D721Med (cell line): ENCODE measurements around the gene DMXL1.

Experiments used
- DNase-seq: peaks from one replicate; pipeline ENCODE4 v3.0.0; 2011; ENCODE audit warnings: low spot score; ENCODE audit not compliant: insufficient read length
- FAIRE-seq: peaks from 2 replicates; lab custom pipeline; 2011; peaks lifted over from hg19 to GRCh38; lab: Jason Lieb, UNC
- TF ChIP-seq, protein P1 (sequence below): IDR thresholded peaks from 2 replicates; pipeline ENCODE4 v1.5.1; 2012; ENCODE audit warnings: mild to moderate bottlenecking, control low read depth; ENCODE audit not compliant: insufficient read depth; ENCODE audit errors: missing control alignments

Gene DMXL1

DNA sequence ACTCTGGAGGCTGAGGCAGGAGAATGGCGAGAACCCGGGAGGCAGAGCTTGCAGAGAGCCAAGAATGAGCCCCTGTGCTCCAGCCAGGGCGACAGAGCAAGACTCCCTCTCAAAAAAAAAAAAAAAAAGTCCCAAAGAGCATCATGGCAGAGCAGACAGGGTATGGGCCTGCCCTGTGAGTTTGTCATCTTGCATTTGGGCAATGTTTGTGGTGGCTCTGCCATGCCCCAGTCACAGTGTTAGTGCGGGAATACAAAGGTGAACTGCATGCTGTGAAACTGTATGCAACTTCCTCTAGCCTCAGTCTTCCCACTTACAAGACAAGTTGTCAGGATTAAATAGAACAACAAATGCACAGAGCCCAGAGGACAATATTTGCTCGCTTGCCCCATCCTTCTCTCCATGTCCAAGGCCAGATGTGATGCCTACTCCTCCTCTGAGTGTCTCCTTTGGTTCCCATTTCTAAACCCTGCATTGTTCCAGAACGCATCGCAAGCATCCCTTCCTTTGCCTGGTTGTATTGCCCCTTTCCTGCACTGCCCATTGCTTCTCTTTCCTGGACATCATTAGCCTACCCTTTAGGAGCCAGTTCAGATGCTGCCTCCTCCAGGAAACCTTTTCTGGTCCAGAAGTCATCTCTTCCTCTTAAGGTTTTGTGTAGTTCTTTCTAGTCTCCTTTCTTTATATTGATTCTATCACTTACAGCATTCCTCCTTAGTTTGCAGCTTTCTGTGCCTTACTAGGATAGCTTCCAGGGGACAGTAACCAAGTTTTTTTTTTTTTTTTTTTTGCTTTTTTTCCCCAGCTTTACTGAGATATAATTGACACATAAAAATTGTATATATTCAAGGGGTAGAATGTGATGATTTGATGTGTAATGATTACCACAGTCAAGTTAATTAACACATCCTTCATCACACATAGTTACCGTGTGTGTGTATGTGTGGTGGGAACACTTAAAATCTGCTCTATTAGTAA lies 215.9 kb downstream of the DMXL1 start:
- no peak for FAIRE-seq
- DNase-seq = no peak
- TF ChIP-seq, protein P1, sequence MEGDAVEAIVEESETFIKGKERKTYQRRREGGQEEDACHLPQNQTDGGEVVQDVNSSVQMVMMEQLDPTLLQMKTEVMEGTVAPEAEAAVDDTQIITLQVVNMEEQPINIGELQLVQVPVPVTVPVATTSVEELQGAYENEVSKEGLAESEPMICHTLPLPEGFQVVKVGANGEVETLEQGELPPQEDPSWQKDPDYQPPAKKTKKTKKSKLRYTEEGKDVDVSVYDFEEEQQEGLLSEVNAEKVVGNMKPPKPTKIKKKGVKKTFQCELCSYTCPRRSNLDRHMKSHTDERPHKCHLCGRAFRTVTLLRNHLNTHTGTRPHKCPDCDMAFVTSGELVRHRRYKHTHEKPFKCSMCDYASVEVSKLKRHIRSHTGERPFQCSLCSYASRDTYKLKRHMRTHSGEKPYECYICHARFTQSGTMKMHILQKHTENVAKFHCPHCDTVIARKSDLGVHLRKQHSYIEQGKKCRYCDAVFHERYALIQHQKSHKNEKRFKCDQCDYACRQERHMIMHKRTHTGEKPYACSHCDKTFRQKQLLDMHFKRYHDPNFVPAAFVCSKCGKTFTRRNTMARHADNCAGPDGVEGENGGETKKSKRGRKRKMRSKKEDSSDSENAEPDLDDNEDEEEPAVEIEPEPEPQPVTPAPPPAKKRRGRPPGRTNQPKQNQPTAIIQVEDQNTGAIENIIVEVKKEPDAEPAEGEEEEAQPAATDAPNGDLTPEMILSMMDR = no peak

DNA sequence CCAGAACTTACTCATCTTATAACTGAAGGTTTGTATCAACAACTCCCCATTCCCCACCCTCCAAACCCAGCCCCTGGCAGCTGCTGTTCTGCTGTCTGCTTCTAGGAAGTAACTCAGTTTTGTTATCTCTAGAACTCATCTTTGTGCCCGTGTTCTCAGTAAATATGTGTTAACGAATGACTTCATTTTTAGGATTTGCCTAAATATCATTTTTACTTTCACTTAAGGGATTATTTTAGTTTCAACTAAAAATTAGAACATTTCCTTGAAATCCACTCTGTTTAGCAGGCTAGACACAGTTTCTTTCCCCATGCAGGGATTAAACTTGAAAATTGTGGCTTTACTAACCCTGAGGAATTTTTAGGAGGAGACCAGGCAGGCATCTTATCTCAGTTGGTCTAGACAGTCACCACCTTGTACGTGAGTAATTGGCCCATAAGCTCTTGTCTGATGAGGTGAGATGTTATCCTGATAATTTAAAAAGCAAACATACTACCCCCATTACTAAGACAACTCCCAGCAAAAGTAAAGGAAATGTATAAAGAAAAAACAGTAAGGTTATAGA lies 216.7 kb downstream of the DMXL1 start:
- TF ChIP-seq, protein P1 = no peak
- no peak for DNase-seq
- FAIRE-seq = no peak

DNA sequence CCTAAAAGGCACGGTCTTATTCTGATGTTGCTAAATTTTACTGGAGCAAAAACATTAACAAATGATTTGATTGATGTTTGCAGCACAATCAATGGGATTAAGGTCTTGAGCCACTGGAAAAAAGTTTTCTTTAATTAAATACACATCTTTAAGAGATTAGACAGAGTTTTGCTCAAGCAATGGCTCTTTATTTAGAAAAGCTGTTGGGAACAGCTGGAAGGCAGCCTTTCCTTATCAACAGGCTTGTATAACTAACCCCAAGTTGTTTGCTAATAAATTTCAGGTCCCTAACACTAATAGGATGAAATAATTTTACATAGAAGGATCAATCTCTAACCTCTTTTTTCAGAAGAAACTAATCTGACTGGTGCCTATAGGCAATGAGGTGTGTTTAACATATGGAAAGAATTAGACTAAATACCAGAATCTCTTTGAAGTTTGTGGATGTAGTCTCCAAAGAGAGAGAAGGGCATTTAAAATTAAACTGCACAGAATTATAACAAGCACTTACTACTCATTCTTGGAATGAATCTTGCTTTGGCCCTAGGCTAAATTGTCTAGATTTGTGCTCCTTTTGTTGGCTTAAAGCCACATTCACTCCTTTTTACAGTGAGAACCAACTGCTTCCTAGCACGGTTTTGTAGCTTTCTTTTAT lies 217.6 kb downstream of the DMXL1 start:
- no peak for FAIRE-seq
- DNase-seq = no peak
- TF ChIP-seq, protein P1 = no peak

DNA sequence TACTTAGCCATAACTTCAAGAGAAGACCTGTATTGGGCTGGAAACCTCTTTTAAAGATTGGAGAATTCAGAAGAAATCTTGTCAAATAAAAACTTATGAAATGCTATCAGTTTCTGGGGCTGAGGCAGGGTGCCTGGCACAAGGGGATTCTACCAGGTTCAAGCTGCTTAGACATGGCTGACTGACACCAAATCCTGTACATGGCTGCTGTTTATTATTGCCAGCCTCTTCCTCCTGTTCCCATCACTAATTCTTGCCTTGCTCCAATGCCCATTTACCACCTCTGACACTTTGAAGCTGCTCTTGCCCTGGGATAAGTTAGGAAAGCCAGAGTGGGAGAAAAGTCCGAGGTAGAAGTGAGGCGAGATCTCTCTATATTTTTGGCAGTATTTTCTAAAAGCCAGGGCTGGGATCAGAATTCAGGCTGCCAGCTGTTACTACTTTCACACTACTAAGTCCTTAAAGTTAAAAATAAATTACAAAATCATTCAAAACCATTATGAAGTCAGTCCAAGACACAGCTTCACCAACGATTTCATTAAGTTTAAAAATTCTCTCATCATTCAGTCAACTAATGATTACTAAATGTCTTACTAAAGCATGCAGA lies 218.7 kb downstream of the DMXL1 start:
- no peak for FAIRE-seq
- DNase-seq = no peak
- TF ChIP-seq, protein P1 = no peak

DNA sequence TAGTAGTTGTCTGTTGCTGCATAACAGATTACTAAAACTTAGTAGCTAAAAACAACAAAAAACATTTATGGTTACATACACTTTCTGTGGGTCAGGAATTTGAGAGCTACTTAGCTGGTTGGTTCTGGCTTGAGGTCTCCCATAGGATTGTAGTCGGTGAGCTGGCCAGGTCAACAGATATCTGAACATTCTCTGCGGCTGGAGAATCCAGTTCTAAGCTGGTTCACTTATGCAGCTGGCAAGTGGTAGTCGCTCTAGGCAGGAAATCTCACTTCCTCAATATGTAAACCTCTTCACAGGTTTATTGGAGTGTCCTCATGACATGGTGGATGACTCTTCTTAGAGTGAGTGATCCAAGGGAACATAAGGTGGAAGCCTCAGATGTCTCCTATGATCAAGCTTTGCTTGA lies 219.3 kb downstream of the DMXL1 start:
- DNase-seq = no peak
- FAIRE-seq = no peak
- TF ChIP-seq, protein P1 = no peak

DNA sequence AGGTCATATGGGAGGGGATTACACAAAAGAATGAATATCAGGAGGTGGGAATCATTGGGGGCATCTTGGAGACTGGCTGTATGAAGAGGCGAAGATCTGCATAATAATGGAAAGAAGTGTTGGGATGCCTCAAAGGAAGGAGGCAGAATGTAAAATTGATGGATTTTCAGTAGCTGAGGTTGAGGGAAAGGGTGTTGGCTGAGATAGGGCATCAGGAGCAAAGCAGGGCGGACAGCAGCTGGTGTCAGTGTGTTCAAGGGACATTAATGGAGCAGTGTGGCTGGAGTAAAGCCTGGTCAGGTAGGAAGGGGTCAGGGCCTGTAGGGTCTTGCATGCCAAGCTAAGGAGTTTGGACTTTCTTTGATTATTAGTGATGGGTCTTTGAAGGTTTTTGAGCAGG lies 219.7 kb downstream of the DMXL1 start:
- TF ChIP-seq, protein P1 = no peak
- DNase-seq (no peak), FAIRE-seq (no peak)
